Breast epithelium (tissue), 3 donors: ENCODE results near the gene ARMC8.

Source experiments
- CTCF ChIP-seq, 3 donors: fragments of 450-650 bp; IDR thresholded peaks; one replicate each; pipeline ENCODE4 v1.5.1; 2016 to 2017; ENCODE audit warnings: antibody characterized with exemption in 3 of 3, mild to moderate bottlenecking in 3 of 3, moderate library complexity in 3 of 3
- POLR2A ChIP-seq: fragments of 450-650 bp; IDR thresholded peaks from one replicate; pipeline ENCODE4 v1.6.1; 2016; ENCODE audit warnings: antibody characterized with exemption, mild to moderate bottlenecking, moderate library complexity
- POLR2AphosphoS5 ChIP-seq, 3 donors: sonication (generic); formaldehyde crosslinking; IDR thresholded peaks; one replicate each; pipeline ENCODE4 v1.6.1; 2017; ENCODE audit warnings: antibody characterized with exemption in 3 of 3

GRCh38 chr3:138310494-138310893, 123.4 kb downstream of the ARMC8 start:
- no peak for TF ChIP-seq CTCF (IDR thresholded peaks at IDR 0.05)
- no peak for TF ChIP-seq POLR2A
- no peak for TF ChIP-seq POLR2AphosphoS5 (IDR thresholded peaks at IDR 0.05)
